Psoas muscle (tissue), 8 donors: ENCODE measurements around the gene FNDC5. TPM values are rescaled to one million over a fixed set of nuclear protein-coding genes. Genes with fewer than 3 reads are reported as not detected.

Experiments used
- ATAC-seq, 4 donors: fragments of 200-7000 bp; cut with Tn5 transposase; one replicate each; pipeline ENCODE4 v1.9.1; 2020; ENCODE audit warnings: moderate library complexity in 3 of 4, mild to moderate bottlenecking in 2 of 4
- DNase-seq, 2 donors: peaks; one replicate each; pipeline ENCODE4 v3.0.0-alpha.2; 2020
- H3K27ac ChIP-seq: fragments of 200-600 bp; one replicate; pipeline ENCODE4 v1.8.0; 2022
- H3K27me3 ChIP-seq, 3 donors: fragments of 200-600 bp in 1 of 3; one replicate each; pipeline versions ENCODE4 v1.6.1 to v1.8.0; 2013 to 2022; ENCODE audit warnings: low read length in 2 of 3, mild to moderate bottlenecking in 2 of 3, moderate library complexity in 1 of 3; ENCODE audit not compliant: insufficient read depth in 3 of 3
- H3K36me3 ChIP-seq, 2 donors: fragments of 200-600 bp in 1 of 2; one replicate each; pipeline versions ENCODE4 v1.6.1 to v1.8.0; 2013 to 2022; ENCODE audit warnings: low read depth in 1 of 2, mild to moderate bottlenecking in 1 of 2, moderate library complexity in 1 of 2; ENCODE audit not compliant: insufficient read depth in 1 of 2
- H3K4me1 ChIP-seq: fragments of 200-600 bp; one replicate; pipeline ENCODE4 v1.8.0; 2022
- H3K4me3 ChIP-seq: fragments of 200-600 bp; one replicate; pipeline ENCODE4 v1.8.0; 2022; ENCODE audit warnings: mild to moderate bottlenecking
- H3K9me3 ChIP-seq: fragments of 200-600 bp; one replicate; pipeline ENCODE4 v1.8.0; 2022
- CTCF ChIP-seq: fragments of 200-600 bp; IDR thresholded peaks from one replicate; pipeline ENCODE4 v1.8.0; 2022; ENCODE audit warnings: antibody characterized with exemption
- WGBS, 3 donors: extraction: QIAGEN DNeasy Blood & Tissue Kit; methylation state at CpG; one replicate each; pipeline versions ENCODE4 v1.1.6 to v1.1.7; 2013; 5-methylcytosine and 5-hydroxymethylcytosine counted together
- intact Hi-C, 2 donors: fragments of 100-400 bp; cut with DNase I; formaldehyde crosslinking; loops; one replicate each; pipeline versions ENCODE4 v1.11.0 to v1.14.2; 2022
- polyA plus RNA-seq, 3 donors: library from polyadenylated mRNA; stranded (reverse); fragments of 200-250 nt; gene quantifications; one replicate each; pipeline ENCODE4 v1.2.3, GENCODE V29; 2013
- total RNA-seq, 4 donors: library from RNA; stranded (reverse); fragmentation: NEBNext Ultra II Directional in 2 of 4; extraction: Animal tissue kit (Norgen Biotek cat#: 25700) in 2 of 4; gene quantifications; one replicate each; pipeline versions ENCODE4 v1.2.1 to v1.2.4, GENCODE V29; 2021 to 2023
- donor health status: healthy with polysubstance abuse.
- donor health status: DM: no; HTN: no; CAD: no; lungs with moderate emphysema.
- donor health status: Bipolar disorder and iron deficiency.
- donor health status: healthy.
- donor health status: DM: yes; HTN: yes; CAD: no.
- donor health status: DM: no; HTN: no; CAD: no.
- donor health status: DM: no; HTN: no; CAD: no.
- donor health status: DM: yes; HTN: yes; CAD: no.

The FNDC5 gene
- total and polyA plus RNA-seq, 7 donors, result 72.8 to 184 (median 91.6) TPM

- peaks cover 12% of the 10 kb centered on the region for H3K4me1 ChIP-seq
- H3K4me3 ChIP-seq, result no peak overlapping the region
- no peaks in the 10 kb centered on the region for H3K27me3 ChIP-seq
- WGBS, 3 donors, result 55 to 65% (median 57%) methylated on average over 6 of the region's 6 CpGs
- ATAC-seq (no peak), DNase-seq (no peak)
- no peaks in the 10 kb centered on the region for H3K36me3 ChIP-seq
- no peaks in the 10 kb centered on the region for H3K9me3 ChIP-seq
- intact Hi-C loops, result loop anchor here in 1 of 2 donors (5.0 kb wide), 1 partner anchor 209 kb away; no protein-coding TSS in a partner anchor
- H3K27ac ChIP-seq, result no peak overlapping the region
- TF ChIP-seq CTCF, result no peak
Observed at GRCh38 chr1:32878183-32878582, 7.5 kb upstream of the FNDC5 start.

DNA sequence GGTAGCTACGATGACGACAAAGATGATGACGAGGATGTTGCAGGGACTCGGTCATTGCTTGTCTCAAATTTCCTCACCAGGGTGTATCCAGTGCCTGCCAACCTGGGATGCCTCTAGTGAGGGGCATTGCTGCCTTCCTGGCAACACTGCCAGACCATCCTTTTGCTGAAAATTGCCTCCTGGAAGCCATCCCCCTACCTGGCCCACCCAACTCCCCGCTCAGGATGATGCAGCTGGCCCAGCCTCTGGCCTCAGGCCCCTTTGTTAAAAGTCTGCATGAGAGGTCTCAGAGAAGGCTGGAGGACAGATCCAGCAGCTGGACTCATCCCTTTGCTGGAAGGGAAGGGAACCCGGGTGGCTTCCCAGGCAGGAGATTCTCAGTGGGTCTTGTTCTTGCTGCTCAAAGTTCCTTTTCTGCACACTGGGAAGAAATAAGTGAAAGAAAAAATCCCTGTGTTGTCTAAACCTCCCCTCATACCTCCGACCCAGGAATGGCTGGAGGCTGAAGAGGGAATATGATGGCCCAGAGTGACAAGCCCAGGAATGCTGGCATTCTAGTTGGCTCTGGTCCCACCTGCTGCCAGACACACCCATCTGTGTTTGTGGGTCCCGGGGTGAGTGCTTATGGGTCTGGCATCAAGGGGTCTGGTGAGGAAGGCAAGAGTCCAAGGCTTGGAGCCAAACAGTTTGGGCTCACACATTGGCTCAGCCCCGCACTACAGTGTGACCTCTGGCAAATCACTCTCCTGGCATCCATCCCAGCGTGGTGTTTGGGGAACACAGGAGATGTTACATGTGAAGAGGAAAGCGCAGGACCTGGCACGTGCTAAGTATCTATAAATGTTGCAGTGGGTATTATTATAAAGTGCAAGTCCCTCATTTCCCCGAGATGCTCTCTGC lies 6.7 kb upstream of the FNDC5 start:
- intact Hi-C loops, result loop anchor here in 1 of 2 donors (5.0 kb wide), 1 partner anchor 210 kb away; no protein-coding TSS in a partner anchor
- WGBS, 3 donors, result 27 to 30% (median 28%) methylated on average over 13 of the region's 13 CpGs
- peaks cover 11% of the 10 kb centered on the region for H3K4me1 ChIP-seq
- no peaks in the 10 kb centered on the region for H3K27me3 ChIP-seq
- no peaks in the 10 kb centered on the region for H3K36me3 ChIP-seq
- TF ChIP-seq CTCF, result no peak
- no peak overlapping the region for H3K27ac ChIP-seq
- H3K4me3 ChIP-seq, result no peak overlapping the region
- DNase-seq, result no peak
- H3K9me3 ChIP-seq, result no peaks in the 10 kb centered on the region
- ATAC-seq, result no peak

DNA sequence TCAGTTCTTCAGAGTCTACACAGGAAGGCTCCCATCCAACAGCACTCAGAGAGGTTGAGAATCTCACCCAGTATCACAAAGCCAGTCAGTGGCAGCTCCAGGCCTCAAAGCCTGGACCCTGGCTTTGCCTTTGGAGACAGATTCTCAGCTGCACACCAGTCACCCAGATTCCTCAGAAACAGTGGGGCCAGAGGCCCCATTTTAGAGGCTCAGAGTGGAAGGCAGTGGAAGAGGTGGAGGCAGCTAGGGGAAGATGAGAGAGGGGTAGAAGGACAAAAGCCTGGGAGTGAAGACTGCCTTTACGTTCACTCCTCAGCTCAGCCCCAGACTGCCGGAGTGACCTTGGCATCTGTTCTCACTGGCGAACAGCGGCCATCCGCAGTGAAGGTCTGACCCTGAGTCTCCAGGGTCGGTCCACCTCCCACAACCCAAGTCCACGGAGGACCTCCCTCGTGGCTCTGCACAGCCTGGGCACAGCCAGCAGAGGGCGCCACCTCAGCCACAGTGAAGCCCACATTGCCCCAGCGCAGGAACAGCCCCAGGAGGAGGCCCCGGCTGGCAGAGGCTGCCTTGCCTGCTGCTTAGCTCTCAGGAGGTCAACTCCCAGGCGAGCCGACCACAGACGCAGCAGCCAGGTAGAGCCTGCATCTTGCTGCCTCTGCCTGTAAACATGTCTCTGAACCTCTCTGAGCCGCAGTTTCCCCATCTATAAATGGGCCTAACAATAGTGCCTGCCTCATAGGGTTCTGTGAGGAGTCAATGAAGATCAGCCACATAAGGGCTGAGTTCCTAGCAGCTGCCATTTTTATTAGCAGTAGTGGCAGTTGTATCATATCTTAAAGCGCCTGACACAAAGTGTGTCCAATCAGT lies 5.9 kb upstream of the FNDC5 start:
- intact Hi-C loops, result loop anchor here in 1 of 2 donors (5.0 kb wide), 1 partner anchor 211 kb away; no protein-coding TSS in a partner anchor
- peak; percentile 84 for TF ChIP-seq CTCF
- Histone ChIP-seq H3K4me3 (no peak overlapping the region), H3K9me3 (no peaks in the 10 kb centered on the region), H3K27ac (no peak overlapping the region), H3K36me3 (no peaks in the 10 kb centered on the region), H3K4me1 (peaks cover 4% of the 10 kb centered on the region), H3K27me3 (no peaks in the 10 kb centered on the region)
- 31 to 40% (median 31%) methylated on average over 16 of the region's 16 CpGs for WGBS, 3 donors
- DNase-seq (peak; percentile 64 to 80), ATAC-seq (peak; percentile 78 to 84 (median 78))

DNA sequence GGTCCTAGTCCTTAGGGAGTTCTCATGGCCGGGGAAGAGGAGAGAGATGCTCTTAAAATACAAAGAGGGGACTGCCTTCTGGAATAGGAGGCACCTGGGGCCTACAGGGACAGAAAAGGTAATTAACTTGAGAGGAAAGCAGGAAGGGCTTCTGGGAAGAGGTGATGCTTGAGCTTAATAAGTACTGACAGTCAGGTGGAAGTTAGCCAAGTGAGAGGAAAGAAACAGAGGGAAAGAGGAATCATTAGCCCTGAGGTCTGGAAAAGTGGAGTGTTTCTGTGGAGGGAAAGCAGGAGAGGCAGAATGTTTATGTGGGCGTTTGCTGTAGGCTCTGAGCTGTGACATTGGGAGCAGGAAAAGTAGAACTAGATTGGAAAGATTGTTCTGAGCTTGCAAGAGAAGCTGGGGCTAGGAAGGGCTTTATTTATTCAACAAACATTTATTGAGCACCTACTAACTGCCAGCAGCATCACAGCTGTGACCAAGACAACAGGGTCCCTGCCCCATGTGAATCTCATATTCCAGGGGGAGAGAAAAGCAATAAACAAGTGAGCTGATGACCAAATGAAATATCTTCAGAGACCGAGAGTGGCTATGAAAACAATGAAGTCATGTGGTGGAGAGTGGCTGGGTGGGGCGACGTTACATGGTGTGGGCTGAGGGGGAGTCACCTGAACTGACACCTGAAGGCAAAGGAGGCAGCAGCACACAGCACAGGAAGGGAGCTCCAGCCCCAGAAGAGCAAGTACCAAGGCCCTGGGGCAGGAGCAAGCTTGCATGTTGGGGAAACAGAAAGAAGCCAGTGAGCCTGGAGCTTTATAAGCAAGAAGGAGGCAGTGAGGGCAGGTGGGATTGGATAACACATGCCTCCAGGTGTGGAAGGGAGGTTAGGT lies 4.4 kb upstream of the FNDC5 start:
- H3K4me1 ChIP-seq, result peaks cover 3% of the 10 kb centered on the region
- H3K9me3 ChIP-seq, result no peaks in the 10 kb centered on the region
- ATAC-seq (no peak), DNase-seq (no peak)
- H3K4me3 ChIP-seq, result no peak overlapping the region
- 71 to 80% (median 78%) methylated on average over 5 of the region's 5 CpGs for WGBS, 3 donors
- no peak overlapping the region for H3K27ac ChIP-seq
- no peaks in the 10 kb centered on the region for H3K36me3 ChIP-seq
- no peaks in the 10 kb centered on the region for H3K27me3 ChIP-seq
- no peak for TF ChIP-seq CTCF
- intact Hi-C loops, result loop anchor here (5.0 kb wide), 4 partner anchors 48 to 212 kb away; partner anchors contain the start of genes S100PBP (in 1 of the 2) and YARS1 (in 1 of the 2)
